Upper lobe of right lung (tissue), 1 donor: ENCODE measurements around the gene FILIP1. TPM values are rescaled to one million over a fixed set of nuclear protein-coding genes. Genes with fewer than 3 reads are reported as not detected.

ENCODE experiments used
- ATAC-seq: fragments of 200-7000 bp; cut with Tn5 transposase; one replicate; pipeline ENCODE4 v1.9.1; 2020; ENCODE audit warnings: mild to moderate bottlenecking, moderate library complexity
- DNase-seq: peaks from one replicate; pipeline ENCODE4 v3.0.0-alpha.2; 2020
- H3K27ac ChIP-seq: fragments of 200-600 bp; one replicate; pipeline ENCODE4 v1.8.0; 2022
- H3K27me3 ChIP-seq: fragments of 200-600 bp; one replicate; pipeline ENCODE4 v1.8.0; 2022; ENCODE audit warnings: mild to moderate bottlenecking
- H3K36me3 ChIP-seq: fragments of 200-600 bp; one replicate; pipeline ENCODE4 v1.8.0; 2022
- H3K4me1 ChIP-seq: fragments of 200-600 bp; one replicate; pipeline ENCODE4 v1.8.0; 2022
- H3K4me3 ChIP-seq: fragments of 200-600 bp; one replicate; pipeline ENCODE4 v1.8.0; 2022; ENCODE audit warnings: mild to moderate bottlenecking
- H3K9me3 ChIP-seq: fragments of 200-600 bp; one replicate; pipeline ENCODE4 v1.8.0; 2022
- intact Hi-C: fragments of 100-400 bp; cut with DNase I; formaldehyde crosslinking; loops from one replicate; pipeline ENCODE4 v1.11.0; 2022
- total RNA-seq: library from RNA; stranded (reverse); fragmentation: NEBNext Ultra II Directional; extraction: Animal tissue kit (Norgen Biotek cat#: 25700); gene quantifications from one replicate; pipeline ENCODE4 v1.2.1, GENCODE V29; 2021
- TF ChIP-seq, protein P1 (sequence below): fragments of 200-600 bp; IDR thresholded peaks from one replicate; pipeline ENCODE4 v1.8.0; 2022; ENCODE audit warnings: antibody characterized with exemption
- donor health status: DM: no; HTN: yes; CAD: no; lungs with severe emphysema.

Gene FILIP1
- total RNA-seq, 1 donor from 2014 or later, result 21.6 TPM

DNA sequence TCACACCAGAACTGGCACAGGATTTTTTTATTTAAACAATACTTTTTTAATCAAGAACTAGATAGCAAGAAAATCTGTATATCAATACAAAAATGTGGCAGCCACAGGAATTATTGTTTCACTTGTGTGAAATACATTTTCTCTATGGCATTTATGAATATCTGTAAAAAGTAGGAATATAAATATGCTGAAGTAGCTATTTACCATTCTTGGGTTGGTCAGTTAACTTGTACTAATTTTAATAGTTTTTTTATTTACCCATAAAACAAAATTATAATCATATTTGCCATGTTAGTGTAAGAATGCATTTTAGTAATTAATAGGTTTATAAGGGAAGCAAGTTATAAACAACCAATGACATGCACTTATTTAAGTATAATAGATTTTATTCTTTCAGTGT, 177.6 kb downstream of the FILIP1 start:
- TF ChIP-seq, protein P1, sequence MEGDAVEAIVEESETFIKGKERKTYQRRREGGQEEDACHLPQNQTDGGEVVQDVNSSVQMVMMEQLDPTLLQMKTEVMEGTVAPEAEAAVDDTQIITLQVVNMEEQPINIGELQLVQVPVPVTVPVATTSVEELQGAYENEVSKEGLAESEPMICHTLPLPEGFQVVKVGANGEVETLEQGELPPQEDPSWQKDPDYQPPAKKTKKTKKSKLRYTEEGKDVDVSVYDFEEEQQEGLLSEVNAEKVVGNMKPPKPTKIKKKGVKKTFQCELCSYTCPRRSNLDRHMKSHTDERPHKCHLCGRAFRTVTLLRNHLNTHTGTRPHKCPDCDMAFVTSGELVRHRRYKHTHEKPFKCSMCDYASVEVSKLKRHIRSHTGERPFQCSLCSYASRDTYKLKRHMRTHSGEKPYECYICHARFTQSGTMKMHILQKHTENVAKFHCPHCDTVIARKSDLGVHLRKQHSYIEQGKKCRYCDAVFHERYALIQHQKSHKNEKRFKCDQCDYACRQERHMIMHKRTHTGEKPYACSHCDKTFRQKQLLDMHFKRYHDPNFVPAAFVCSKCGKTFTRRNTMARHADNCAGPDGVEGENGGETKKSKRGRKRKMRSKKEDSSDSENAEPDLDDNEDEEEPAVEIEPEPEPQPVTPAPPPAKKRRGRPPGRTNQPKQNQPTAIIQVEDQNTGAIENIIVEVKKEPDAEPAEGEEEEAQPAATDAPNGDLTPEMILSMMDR, result no peak
- no peak for ATAC-seq
- Histone ChIP-seq H3K36me3 (no peaks in the 10 kb centered on the region), H3K27ac (no peak overlapping the region), H3K4me3 (no peak overlapping the region), H3K9me3 (no peaks in the 10 kb centered on the region), H3K27me3 (no peaks in the 10 kb centered on the region), H3K4me1 (peaks cover 3% of the 10 kb centered on the region)
- intact Hi-C loops, result no loop called here
- no peak for DNase-seq

DNA sequence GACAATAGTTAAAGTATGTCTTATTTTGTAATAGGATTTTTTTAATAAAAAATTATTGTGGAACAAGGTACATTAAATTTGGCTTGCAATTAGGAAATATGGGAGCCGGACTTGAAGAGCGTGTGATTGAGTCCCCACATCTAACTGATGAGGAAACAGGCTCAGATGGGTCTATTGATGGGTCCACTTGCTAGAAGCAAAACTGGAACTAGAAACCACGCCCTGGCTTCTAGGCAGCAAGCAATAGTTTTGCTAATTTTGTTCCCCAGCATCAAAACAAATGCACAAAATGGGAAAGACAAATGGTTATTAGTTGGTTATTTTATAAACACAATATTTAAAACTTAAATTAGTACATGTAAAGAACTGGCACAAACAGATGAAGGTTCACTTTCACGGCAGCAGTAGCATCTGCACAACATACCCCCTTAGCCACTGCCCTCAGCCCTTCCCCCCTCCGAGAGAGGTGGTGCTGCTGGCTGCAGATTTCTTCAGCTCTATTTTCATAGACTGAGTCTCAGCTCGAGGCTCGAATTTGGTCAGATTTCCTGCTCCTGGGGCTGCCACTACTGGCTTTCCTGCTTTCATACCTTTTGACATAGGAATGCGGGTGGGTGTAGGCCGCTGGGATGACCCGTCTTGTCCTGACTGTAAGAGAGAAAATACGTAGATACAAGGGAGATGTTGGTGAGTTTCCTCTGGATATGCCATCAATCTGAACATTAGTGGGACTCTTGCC, 185.2 kb downstream of the FILIP1 start:
- H3K27ac ChIP-seq, result no peak overlapping the region
- no peak for ATAC-seq

DNA sequence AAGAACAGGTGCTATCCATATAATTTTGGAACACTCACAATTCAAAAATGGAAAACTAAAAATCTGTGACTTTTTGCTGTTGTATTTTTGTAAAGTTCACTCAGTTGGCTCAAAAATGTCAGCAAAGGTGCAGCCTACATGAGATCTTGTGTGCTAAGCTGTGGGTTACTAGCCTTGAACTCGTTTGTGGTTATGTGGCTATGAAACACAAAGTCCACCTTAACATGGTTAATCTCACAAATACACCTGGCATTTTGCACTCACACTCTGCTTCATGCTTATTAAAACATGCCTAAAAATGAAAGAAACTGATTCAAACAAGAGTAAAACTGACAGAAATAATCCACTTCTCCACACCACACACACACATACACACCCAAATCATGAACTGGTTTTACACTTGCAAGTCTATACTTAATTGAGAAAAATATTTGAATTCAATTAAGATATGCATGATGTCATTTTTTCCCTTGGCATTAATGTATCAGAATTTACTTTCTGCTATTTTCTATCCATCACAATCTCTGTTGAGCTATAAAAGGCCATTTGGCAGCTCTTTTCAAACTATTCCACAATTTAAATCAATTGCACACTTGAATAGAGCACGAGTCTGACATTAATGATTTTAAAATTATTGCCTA, 186.1 kb downstream of the FILIP1 start:
- no peak overlapping the region for H3K27ac ChIP-seq
- TF ChIP-seq, protein P1, result no peak
- H3K4me3 ChIP-seq, result no peak overlapping the region
- ATAC-seq (no peak), DNase-seq (no peak)
- intact Hi-C loops, result no loop called here
- no peaks in the 10 kb centered on the region for H3K36me3 ChIP-seq
- no peaks in the 10 kb centered on the region for H3K4me1 ChIP-seq
- H3K9me3 ChIP-seq, result no peaks in the 10 kb centered on the region
- no peaks in the 10 kb centered on the region for H3K27me3 ChIP-seq

More for the DNA sequence above, 185.2 kb downstream of the FILIP1 start:
- no peaks in the 10 kb centered on the region for H3K27me3 ChIP-seq
- H3K9me3 ChIP-seq, result no peaks in the 10 kb centered on the region
- H3K4me1 ChIP-seq, result no peaks in the 10 kb centered on the region
- TF ChIP-seq, protein P1, result no peak
- intact Hi-C loops, result no loop called here
- no peak overlapping the region for H3K4me3 ChIP-seq
- no peak for DNase-seq
- H3K36me3 ChIP-seq, result no peaks in the 10 kb centered on the region

DNA sequence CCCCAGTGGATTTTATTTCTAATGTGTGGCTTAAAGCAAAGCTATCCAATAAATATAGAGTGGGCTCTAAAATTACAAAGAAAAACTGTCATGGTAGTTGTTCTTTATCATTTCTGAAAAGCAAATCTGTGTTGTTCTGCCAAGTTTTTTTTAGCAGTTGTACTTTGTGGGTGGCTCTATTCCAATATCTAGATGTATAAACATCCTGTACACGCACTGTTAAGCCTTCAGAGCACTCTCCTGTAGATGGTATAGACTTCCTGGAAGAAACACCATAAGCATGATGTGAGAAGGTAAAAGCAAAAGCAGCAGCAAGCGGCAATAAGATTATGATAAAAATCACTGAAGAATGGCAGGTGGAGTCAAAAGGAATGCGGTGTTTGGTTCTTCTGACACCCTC, 187.5 kb downstream of the FILIP1 start:
- TF ChIP-seq, protein P1, result no peak
- DNase-seq, result no peak

DNA sequence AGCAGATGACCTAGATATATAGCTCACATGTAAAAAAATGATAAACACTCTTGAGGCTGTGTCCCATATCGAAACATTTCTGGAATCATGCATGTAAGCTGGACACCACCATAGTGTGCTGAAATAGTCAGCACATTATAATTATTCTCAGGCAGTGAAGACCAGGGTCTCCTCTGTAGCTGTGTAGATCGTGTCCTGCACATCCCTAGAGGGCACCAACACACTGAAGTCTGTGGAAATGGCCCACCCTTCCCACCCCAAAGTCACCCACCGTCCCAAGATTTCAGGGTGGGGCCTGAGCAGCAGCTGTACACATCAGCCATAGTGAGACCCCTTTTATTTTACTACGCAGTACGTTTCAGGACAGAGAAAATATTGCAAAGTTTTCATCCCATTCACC, 188.0 kb downstream of the FILIP1 start:
- Histone ChIP-seq H3K27ac (no peak overlapping the region), H3K27me3 (no peaks in the 10 kb centered on the region), H3K4me1 (peaks cover 4% of the 10 kb centered on the region), H3K36me3 (no peaks in the 10 kb centered on the region), H3K4me3 (no peak overlapping the region), H3K9me3 (no peaks in the 10 kb centered on the region)
- TF ChIP-seq, protein P1, result no peak
- no peak for DNase-seq
- no peak for ATAC-seq
- intact Hi-C loops, result no loop called here

More for the DNA sequence above, 187.5 kb downstream of the FILIP1 start:
- Histone ChIP-seq H3K27me3 (no peaks in the 10 kb centered on the region), H3K4me1 (no peaks in the 10 kb centered on the region), H3K9me3 (no peaks in the 10 kb centered on the region), H3K27ac (no peak overlapping the region), H3K36me3 (no peaks in the 10 kb centered on the region), H3K4me3 (no peak overlapping the region)
- no peak for ATAC-seq
- intact Hi-C loops, result no loop called here
